HG03135 (cell line): ENCODE measurements around the gene C8G.

Source experiments
- ATAC-seq: cut with Tn5 transposase; IDR thresholded peaks from one replicate; pipeline ENCODE4 v1.9.1; 2021; ENCODE audit warnings: mild to moderate bottlenecking, moderate library complexity; ENCODE audit not compliant: unreplicated experiment

Gene C8G

GRCh38 chr9:136940526-136941230 is 4.4 kb upstream of the C8G start:
- no peak for ATAC-seq

- no peak for ATAC-seq
Observed at GRCh38 chr9:136941231-136942111, 3.6 kb upstream of the C8G start.

DNA sequence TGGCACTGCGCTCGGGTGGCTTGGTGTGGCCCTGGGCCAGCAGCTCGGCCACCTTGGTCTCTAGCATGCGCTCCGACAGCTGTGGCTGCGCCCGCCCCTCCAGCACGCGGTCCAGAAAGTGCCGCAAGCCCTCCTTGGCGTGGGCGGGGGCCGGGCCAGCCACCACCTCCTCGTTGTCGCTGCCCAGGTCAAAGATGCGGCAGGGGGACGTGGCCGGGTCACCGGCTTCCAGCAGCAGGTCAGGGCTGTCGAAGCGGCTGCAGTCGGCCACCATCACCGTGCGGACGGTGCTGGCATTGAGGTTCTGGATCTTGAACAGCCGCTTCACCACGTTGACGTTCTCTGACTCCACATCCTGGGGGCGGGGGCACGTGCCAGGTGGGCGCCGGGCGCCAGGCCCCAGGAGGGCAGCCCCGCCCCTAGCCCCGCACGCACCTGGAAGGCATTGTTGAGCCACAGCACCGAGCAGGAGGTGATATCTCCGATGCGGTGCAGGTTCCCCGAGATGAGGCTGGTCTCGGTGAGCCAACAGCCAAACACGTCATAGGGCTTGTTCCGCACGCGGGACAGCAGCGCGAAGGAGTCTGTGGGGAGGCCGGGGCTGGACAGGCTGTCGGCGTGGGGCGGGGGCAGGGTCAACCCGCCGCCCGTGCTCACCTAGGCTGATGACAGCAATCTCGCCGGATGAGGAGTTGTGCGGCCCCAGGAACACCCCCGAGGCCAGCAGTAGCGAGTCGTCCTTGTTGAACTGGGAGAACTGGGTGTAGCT is 2.7 kb upstream of the C8G start:
- no peak for ATAC-seq

DNA sequence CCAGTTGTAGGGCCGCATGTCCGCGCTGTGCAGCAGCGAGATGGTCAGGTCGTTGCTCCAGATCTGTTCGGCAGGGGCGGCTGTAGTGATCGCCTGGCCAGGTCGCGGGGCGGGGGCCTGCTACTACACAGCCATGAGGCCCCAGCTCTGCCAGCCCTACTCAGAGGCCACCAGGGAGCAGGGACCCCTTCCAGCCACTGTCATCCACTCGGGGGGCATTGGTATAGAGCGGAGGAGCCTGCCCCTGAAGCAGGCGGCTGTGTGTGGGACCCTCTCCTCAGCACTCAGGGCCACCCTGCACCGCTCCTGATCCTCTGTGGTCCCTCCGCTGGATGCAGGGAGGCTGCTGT is 2.2 kb upstream of the C8G start:
- no peak for ATAC-seq

GRCh38 chr9:136943291-136944211 is 1.5 kb upstream of the C8G start:
- ATAC-seq = peak; percentile 6

DNA sequence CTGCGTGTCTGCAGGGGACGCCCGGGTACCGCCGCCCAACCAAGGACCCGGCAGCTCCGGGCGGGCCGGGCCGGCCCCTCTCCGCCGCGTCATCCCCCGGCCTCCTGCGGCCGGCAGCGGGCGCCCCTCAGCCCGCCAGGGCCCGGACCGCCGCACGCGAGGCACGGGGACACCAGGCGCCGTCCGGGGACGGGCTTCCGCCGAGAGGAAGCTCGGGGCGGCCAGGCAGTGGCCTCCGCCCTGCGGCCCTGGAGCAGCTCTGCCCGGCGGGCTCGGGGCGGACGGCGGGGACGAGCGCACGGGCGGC is 878 bp upstream of the C8G start:
- ATAC-seq = peak; percentile 27

DNA sequence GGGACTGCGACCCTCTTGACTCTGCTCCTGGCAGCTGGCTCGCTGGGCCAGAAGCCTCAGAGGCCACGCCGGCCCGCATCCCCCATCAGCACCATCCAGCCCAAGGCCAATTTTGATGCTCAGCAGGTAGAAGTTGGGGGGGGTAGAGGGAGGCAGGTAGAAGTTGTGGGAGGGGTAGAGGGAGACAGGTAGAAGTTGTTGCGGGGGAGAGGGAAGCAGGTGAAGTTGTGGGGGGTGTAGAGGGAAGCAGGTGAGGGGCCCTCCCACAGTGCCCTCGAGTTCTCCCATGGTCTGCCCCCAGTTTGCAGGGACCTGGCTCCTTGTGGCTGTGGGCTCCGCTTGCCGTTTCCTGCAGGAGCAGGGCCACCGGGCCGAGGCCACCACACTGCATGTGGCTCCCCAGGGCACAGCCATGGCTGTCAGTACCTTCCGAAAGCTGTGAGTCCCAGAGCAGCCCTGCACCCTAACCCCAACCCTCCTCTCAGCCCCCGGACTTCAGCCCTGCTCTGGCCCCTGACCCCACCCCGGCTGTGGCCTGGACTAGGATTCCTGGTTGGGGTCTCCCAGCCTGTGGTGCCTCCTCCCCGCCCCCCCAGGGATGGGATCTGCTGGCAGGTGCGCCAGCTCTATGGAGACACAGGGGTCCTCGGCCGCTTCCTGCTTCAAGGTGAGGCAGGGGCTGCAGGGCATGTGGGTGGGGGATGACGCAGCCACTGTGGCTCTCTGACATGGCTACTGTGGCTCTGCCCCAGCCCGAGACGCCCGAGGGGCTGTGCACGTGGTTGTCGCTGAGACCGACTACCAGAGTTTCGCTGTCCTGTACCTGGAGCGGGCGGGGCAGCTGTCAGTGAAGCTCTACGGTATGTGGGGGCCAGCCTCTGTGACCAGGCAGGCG is 537 bp downstream of the C8G start:
- ATAC-seq = no peak

GRCh38 chr9:136946228-136947027 is 1.4 kb downstream of the C8G start:
- no peak for ATAC-seq

GRCh38 chr9:136947028-136947891 is 2.2 kb downstream of the C8G start:
- no peak for ATAC-seq

DNA sequence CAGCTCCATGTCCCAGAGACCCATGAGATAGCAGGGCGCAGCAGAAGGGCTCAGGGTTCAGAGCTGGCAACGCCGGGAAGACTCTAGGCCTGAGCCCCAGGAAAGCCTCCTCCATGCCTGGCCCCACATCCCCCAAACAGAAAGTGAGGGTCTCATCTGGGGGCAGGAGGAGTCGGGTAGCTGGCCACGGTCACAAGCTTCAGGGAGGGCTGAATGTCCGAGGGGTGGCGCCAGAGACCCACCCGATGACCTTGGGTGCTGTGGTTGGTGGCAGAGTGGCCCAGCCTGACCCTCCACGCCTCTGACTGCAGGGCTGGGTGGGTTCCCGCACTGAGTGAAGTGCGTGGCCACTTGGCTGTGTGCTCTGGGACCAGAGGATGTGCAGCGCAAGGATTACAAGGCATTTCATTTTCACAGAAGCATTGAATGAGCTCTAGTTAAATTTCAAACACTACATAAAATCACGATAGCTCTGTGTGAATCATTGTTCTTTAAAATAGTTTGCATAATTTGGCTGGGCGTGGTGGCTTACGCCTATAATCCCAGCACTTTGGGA is 3.0 kb downstream of the C8G start:
- no peak for ATAC-seq

- no peak for ATAC-seq
Observed at GRCh38 chr9:136949239-136949816, 4.3 kb downstream of the C8G start.

DNA sequence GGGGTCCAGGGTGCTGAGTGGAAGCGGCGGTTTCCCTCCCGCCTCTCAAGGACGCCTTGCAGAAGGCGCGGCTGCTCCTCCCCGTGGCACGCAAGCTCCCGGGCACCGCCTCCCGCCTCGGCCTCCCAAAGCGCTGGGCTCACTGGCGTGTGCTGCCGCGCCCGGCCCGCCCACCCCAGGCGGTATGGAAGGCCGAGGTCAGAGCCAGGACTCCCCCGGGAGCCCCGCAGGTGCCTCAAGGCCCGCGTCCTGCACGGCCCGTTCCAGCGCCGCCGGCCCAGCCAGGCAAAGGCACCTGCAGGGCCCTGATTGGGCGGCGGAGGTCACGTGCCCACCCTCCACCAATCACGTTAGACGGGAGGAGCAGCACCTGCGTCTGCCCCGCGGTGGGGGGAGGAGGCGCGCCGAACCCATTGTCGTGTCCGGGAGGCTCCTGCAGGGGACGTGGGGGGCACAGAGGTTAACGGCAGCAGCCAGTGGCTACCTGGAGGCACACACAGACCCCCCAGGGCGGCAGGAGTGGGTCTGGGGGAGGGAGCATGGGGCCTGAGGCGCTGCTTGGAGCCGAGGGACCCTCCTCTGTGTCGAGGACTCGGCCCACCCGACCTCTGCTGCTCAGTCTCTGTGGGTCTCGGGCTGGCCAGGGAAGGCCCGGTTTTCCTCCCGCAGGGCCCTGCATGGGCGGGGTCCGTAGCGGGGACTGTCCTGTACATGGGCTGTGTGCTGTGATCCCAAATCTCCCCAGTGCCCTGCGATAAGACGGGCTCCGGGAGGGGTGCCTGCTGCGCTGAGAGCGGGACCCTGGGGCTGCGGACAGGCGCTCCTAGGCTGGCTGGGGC is 5.0 kb downstream of the C8G start:
- ATAC-seq = peak; percentile 77

DNA sequence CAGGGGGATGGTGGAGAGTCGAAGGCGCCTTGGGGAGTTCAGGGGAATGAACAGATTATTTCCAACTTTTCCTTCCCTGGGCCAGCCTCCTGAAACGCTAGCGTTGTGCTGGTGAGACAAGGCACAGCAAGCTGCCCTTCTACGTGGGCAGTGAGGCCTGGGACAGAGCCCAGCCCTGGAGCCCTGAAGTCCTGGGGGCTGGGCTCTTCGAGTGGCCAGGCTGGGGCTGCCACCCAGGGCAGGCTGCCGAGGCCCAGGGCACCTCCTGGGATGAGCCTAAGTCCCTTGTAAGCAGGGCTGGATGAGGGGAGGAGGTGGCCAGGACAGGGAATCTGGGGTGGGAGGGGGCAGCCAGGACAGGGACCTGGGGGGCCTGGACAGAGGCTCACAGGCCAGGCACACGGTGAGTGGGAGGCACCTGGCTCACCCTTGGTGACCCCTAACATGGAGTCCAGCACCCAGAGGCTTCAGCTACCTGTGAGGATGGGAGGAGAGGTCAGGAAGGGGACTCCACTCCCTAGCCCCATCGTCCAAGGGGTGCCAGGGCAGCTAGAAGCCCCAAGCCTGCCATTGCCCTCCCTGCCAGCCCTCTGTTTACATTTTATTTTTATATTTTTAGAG is 5.7 kb downstream of the C8G start:
- no peak for ATAC-seq

DNA sequence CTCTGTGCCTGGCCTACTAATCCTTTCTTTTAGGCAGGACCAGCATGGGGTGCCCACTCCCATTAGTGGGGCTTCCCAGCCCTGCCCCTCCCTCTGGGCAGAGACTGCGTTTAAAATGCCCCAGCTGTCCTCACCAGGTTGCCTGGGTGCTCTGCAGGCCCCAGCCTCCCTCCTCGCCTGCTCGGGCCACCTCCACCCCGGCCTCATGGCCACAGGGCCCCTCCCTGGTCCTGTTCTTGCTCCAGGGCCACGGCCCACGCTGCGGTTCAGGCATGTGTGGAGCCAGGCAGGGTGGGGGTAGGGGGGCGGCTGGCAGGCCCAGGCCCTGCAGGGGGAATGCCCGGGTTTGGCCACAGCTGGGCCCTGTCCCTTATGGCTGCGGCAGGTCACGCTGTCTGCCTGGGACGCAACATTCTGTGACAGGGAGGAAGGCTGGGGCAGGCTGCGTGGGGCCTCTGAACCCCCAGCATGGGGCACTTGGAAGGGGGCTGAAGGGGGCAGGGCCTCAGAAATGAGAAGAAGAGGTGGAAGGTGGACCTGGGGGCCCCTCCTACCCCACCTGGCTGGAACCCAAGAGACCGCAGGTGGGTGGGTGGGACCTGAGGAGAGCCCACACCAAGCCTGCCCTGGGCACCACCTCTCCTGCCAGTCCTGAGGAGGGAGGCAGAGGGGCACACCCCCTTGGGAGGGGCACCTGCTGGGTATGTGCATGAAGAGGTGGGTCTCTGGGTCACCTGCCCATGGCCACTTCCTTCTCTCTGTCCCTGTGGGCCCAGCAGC is 6.7 kb downstream of the C8G start, which contains the start of gene LCN12:
LCN12 (plus strand) TSS at position 733 of the 780 bp plus-strand sequence. CDS start 55 bp downstream, outside the sequence.
- ATAC-seq = no peak

DNA sequence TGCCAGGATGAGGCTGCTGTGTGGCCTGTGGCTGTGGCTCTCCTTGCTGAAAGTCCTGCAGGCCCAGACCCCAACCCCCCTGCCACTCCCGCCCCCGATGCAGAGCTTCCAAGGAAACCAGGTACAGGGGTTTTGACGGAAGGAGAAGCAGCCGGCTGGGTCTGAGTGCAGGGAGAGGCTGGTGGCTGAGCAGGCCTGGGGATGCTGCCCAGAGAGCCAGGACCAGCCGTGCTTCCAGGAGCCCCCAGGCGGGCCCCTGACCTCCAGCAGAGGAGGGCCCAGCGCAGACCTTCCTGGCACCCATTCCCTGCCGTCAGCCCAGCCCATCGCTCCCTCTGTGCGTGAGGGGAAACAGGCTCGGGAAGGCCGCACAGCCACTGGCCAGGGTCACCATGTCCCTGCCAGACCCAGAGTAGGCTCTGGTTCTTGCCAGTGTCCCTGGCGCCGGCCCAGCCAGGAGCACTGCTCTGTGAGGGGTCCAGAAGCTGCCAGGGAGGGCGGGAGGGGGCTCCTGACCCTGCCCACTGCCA is 7.3 kb downstream of the C8G start:
- no peak for ATAC-seq
